Stimulated activated effector memory CD8-positive, alpha-beta T cell treated with anti-CD3 and anti-CD28 coated beads, Interleukin-12 subunit alpha, Interleukin-12 subunit beta, amount 100 ng/mL, for 72 hours (primary cell): Measurements from ENCODE around the gene ILRUN.
A peak's percentile ranks its signal among the peaks of the same experiment; 100 is the strongest.
"Not testable (repeated sequence)": the region's sequence is repeated elsewhere in the genome, so short reads cannot be mapped to it uniquely, and the experiment has no call there.

Experiments
- ATAC-seq: fragments of 150-1000 bp; cut with Tn5 transposase; 2 replicates; pipeline ENCODE4 v1.10.0; 2021
- DNase-seq, 2 donors: peaks; one replicate each; pipeline ENCODE4 v3.0.0; 2021 to 2022; ENCODE audit warnings: low spot score in 2 of 2
- H3K27ac Mint-ChIP-seq: one replicate; pipeline ENCODE4 v1.8.0; 2022; ENCODE audit warnings: mild to moderate bottlenecking, mixed read lengths
- H3K36me3 Mint-ChIP-seq: one replicate; pipeline ENCODE4 v1.8.0; 2022; ENCODE audit warnings: mild to moderate bottlenecking, mixed read lengths
- H3K4me1 Mint-ChIP-seq: one replicate; pipeline ENCODE4 v1.8.0; 2022; ENCODE audit warnings: mixed read lengths
- H3K4me3 Mint-ChIP-seq: one replicate; pipeline ENCODE4 v1.8.0; 2022; ENCODE audit warnings: mild to moderate bottlenecking, mixed read lengths
- H3K9me3 Mint-ChIP-seq: one replicate; pipeline ENCODE4 v1.8.0; 2022; ENCODE audit warnings: mixed read lengths

The ILRUN gene

DNA sequence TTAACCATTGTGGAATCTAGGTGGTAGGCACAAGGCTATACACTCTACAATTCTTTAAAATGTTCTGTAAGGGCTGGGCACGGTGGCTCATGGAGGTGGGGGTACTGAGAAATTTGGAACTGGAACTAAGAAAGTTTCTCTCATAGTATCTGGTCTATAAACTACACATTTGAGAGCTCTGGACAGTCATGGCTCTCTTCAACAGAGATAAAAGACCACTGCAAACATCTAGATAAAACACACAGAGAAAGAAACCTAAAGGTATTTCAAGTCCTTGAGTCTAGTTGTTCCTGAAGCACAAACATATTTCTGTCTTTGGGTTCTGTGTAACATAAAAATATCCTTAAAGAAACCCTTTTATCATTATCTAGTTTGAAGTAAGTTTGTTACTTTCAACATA, 35.2 kb downstream of the ILRUN start:
- DNase-seq, result no peak
- Mint-ChIP-seq H3K9me3 (no peaks in the 10 kb centered on the region), H3K4me3 (no peak overlapping the region), H3K4me1 (peaks cover 35% of the 10 kb centered on the region), H3K27ac (no peak overlapping the region), H3K36me3 (peaks cover 11% of the 10 kb centered on the region)
- ATAC-seq, result no peak

DNA sequence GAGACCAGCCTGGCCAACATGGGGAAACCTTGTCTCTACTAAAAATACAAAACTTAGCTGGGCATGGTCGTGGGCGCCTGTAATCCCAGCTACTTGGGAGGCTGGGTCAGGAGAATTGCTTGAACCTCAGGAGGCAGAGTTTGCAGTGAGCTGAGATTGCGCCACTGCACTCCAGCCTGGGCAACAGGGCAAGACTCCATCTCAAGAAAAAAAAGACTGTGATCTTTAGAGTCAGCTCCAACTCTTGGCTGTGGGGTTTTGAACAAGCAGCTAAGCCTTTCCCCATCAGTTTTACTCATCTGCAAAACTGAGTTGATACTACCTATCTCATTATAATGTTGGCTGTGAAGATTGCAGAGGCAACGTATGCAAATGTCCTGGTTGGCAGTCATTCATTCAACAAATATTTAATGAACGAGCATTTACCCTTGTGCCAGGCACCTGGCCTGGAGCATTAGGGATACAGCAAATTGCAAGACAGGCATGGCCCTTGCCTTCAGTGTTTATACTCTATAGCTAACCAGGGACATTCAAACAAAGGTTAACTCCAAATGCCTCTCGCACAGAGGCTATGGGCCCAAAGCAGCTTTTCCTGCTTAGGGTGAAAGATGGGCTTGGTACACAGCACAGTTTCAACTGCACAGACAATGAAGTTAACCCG, 37.8 kb downstream of the ILRUN start:
- ATAC-seq (no peak), DNase-seq (no peak)
- Mint-ChIP-seq H3K4me1 (peaks cover 24% of the 10 kb centered on the region), H3K4me3 (no peak overlapping the region), H3K9me3 (no peaks in the 10 kb centered on the region), H3K27ac (no peak overlapping the region), H3K36me3 (peaks cover 11% of the 10 kb centered on the region)

DNA sequence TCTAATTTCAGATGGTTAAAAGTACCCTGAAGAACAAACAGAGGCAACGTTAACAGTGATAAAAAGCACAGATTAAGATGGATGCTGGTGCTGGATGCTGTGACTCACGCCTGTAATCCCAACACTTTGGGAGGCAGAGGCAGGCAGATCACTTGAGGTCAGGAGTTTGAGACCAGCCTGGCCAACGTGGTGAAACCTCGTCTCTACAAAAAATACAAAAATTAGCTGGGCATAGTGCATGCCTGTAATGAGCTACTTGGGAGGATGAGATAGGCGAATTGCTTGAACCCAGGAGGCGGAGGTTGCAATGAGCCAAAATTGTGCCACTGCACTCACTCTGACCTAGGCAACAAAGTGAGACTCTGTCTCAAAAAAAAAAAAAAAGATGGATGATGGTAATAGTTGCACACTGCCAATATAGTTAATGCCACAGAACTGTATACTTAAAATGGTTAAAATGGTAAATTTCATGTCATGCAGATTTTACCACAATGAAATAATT, 38.5 kb downstream of the ILRUN start:
- DNase-seq, H3K9me3 Mint-ChIP-seq, ATAC-seq: not testable (repeated sequence)
- peak overlapping the region; percentile 66 for H3K4me3 Mint-ChIP-seq
- peak overlapping the region; percentile 95 for H3K27ac Mint-ChIP-seq
- peaks cover 21% of the 10 kb centered on the region for H3K4me1 Mint-ChIP-seq
- H3K36me3 Mint-ChIP-seq, result peaks cover 18% of the 10 kb centered on the region

DNA sequence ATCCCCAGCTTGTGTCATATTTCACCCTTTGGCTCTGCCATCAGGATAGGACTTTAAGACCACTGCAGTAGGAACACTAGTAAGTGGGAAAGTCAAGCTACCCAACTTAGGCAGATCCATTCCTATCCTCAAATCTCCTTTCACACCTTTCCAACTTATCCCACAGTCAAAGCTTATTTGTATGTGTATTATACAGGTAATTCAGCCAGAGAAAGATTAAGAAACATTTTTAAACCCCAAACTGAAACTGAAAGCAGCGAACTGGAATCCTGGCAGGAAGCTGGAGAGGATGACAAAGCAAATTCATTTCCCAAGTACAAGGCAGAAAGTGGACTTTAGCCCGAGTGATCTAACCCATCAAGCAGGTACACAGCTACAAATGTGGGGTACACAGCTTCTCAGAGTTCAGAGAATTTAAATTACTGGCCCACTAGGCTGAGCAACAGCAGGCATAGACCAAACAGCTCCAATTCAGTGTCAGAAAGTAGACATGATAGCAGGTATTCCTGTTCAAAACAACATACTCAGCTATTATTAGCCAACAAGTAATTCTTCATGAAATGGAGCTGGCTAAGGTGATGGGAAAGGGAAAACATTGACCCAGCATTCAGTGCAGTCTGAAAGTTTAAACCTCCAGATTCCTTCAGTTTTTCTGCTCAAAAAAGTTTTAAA, 39.1 kb downstream of the ILRUN start:
- H3K9me3 Mint-ChIP-seq, result no peaks in the 10 kb centered on the region
- H3K27ac Mint-ChIP-seq, result peak overlapping the region; percentile 95
- peak overlapping the region; percentile 66 for H3K4me3 Mint-ChIP-seq
- H3K36me3 Mint-ChIP-seq, result peaks cover 24% of the 10 kb centered on the region
- no peak for ATAC-seq
- DNase-seq, result no peak
- H3K4me1 Mint-ChIP-seq, result peaks cover 21% of the 10 kb centered on the region

DNA sequence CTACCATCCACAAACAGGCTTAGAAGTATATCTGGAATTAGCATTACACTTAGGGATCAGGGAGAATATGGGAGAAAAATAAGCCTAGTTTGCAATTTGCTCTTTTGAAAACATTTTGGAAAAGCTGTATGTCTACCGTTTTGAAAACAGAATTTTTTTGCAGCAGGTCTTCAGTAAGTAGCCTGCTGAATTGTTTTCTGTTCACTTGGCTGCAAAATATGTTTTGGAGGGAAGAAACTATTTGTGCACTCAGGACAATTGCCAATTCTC, 39.6 kb downstream of the ILRUN start:
- no peak for DNase-seq
- Mint-ChIP-seq H3K4me3 (peak overlapping the region; percentile 66), H3K9me3 (no peaks in the 10 kb centered on the region), H3K4me1 (peaks cover 21% of the 10 kb centered on the region), H3K27ac (peak overlapping the region; percentile 95), H3K36me3 (peaks cover 27% of the 10 kb centered on the region)
- no peak for ATAC-seq

DNA sequence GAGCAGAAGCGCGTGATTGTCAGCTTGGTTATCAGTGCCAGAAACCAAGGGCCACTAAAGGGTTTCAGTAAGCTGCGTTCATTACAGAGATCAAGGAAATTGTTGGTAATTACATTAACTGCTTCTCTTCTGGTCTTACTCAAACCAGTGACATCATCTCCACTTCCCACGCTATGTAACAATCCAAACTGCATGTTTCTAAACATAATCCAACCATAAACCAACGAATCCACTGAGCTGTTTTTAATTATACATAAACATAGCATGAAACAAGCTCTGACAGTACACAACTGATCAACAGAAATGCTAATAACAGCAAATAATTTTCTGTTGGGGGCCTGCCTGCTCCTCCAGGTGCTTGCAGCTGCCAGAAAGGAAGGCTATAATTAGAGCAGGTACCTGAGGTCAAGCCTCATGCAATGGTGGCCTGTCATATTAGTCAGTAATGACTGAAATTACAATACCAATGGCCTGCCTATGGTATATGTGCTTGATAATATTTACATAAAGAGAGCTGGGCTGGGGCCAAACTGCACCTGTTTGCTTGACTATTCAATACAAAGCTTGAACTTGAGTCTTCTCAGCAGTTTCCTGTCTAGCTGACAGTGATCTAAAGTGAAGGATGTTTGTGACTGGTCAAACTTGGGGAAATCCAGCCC, 40.1 kb downstream of the ILRUN start:
- Mint-ChIP-seq H3K36me3 (peaks cover 27% of the 10 kb centered on the region), H3K9me3 (no peaks in the 10 kb centered on the region), H3K4me1 (peaks cover 21% of the 10 kb centered on the region), H3K27ac (peak overlapping the region; percentile 95), H3K4me3 (peak overlapping the region; percentile 66)
- ATAC-seq (peak; percentile 95), DNase-seq (peak in 1 of 2 donors; percentile 75)

DNA sequence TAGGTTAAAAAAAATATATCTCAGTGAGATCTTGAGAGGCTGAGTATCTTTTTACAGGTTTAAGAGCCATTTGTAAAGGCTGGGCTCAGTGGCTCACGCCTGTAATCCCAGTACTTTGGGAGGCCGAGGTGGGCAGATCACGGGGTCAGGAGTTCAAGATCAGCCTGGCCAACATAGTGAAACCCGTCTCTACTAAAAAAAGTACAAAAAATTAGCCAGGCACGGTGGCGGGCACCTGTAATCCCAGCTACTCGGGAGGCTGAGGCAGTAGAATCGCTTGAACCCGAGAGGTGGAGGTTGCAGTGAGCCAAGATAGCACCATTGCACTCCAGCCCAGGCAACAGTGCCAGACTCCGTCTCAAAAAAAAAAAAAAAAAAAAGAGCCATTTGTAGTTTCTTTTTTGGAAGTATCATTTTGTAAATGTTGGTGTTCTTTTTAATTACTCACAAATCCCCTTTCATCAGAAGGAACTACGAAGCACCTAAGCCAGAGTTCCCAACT, 40.6 kb downstream of the ILRUN start:
- peak; percentile 12 for ATAC-seq

DNA sequence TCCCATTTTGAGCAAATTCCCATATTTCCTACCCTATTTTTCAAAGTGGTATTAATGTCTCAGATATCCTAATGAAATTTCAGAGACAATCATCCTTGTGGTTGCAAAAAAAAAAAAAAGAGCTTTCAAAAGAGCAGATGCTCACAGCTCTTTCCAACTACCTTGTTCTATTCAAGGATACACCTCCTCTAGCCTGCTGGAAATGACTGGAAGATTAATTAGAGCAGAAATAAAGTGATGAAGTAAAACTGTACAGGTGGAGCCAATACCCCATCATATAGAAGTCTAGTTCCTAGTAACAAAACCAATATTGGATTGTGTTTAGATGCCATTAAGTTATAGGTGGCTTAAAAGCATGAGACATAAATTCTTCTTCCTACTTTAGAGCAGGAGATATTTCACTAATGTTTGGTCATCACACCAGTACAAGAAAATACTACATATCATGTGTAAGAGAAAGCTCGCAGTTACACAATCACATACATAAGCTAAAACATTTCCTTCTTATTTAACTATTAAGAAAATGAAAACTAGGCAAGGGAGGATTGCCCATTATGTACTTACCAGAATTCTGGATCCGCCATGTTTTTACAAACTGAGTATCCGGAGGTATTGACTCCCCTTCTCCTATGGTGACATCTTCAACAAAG, 42.4 kb downstream of the ILRUN start:
- no peak for ATAC-seq
- no peak for DNase-seq
- Mint-ChIP-seq H3K27ac (no peak overlapping the region), H3K36me3 (peaks cover 42% of the 10 kb centered on the region), H3K4me3 (no peak overlapping the region), H3K9me3 (no peaks in the 10 kb centered on the region), H3K4me1 (peaks cover 21% of the 10 kb centered on the region)

More for the DNA sequence above, 40.6 kb downstream of the ILRUN start:
- DNase-seq, result peak in 1 of 2 donors; percentile 58
- H3K4me1 Mint-ChIP-seq, result peaks cover 21% of the 10 kb centered on the region
- not testable (repeated sequence) for H3K9me3 Mint-ChIP-seq
- peak overlapping the region; percentile 66 for H3K4me3 Mint-ChIP-seq
- peaks cover 33% of the 10 kb centered on the region for H3K36me3 Mint-ChIP-seq
- H3K27ac Mint-ChIP-seq, result peak overlapping the region; percentile 95

DNA sequence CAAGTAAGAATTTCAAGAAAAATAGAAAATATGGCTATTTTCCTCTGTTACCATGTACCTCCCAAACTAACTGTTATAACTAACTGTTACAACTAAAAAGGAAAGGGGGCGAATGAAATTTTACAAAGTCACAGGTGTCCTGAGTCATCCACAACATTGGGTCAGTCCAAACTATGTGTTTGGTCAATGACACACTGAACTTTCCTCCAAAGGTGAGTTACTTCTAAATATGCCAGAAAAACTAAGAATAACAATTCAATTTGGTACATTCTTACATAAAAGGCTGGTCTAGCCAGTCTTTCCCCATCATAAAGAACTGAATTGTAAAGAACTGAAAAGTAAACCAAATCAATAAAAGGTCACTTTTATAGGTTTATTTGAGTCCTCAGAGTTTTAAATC, 44.3 kb downstream of the ILRUN start:
- Mint-ChIP-seq H3K9me3 (no peaks in the 10 kb centered on the region), H3K36me3 (peaks cover 45% of the 10 kb centered on the region), H3K4me1 (peaks cover 15% of the 10 kb centered on the region), H3K4me3 (no peak overlapping the region), H3K27ac (no peak overlapping the region)
- DNase-seq (no peak), ATAC-seq (no peak)

DNA sequence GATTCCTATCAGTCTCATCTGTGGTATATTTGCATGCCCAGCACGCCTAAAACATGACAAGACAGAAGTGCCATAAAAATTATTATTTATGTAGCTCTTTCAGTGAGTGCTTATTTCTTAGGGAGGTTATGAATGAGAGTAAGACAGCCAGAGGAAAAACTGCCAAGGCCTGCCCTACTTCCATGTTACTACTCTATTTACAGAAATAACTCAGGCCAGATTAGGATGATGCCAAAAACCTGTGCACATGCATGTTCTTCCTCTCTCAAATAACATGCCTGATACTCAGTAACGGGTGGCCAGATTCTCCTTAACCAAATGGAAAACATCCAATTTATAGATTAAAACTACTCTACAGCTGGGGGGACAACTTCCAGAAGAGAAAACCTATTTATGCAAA, 45.7 kb downstream of the ILRUN start:
- Mint-ChIP-seq H3K4me3 (no peak overlapping the region), H3K4me1 (peaks cover 15% of the 10 kb centered on the region), H3K9me3 (no peaks in the 10 kb centered on the region), H3K36me3 (peaks cover 57% of the 10 kb centered on the region), H3K27ac (no peak overlapping the region)
- ATAC-seq (no peak), DNase-seq (no peak)

DNA sequence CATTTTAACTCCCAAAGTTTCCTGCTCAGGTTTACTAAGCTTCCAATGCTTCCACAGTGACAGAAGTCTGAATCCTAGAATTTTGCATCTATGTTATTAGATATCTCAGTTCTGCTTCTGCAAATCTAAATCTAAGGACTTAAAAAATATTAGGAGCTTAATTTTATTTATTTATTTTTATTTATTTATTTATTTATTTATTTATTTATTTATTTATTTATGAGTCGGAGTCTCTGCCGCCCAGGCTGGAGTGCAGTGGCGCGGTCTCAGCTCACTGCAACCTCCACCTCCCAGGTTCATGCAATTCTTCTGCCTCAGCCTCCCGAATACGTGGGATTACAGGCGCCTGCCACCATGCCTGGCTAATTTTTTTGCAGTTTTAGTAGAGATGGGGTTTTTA, 46.3 kb downstream of the ILRUN start:
- not testable (repeated sequence) for H3K9me3 Mint-ChIP-seq
- H3K4me1 Mint-ChIP-seq, result peaks cover 17% of the 10 kb centered on the region

DNA sequence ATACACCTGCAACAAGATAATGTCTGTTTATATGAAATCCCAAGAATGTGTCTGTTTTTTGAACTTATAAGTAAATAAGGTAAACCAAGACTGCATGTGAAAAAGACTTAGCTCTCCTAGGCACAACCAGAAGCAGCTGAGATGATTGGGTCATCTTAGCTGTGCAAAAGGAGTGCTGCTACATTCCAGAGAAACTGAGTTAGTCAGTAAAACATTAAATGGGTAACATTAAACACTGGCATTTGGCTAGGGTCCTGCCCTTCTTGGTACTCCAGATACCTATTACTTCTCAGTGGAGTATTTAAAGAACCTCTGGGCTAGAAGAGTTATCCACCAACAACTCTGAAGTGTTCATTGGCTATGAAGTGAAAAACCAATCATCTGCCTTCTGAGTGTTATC, 47.8 kb downstream of the ILRUN start:
- Mint-ChIP-seq H3K4me1 (peaks cover 17% of the 10 kb centered on the region), H3K9me3 (no peaks in the 10 kb centered on the region), H3K36me3 (peaks cover 62% of the 10 kb centered on the region), H3K27ac (no peak overlapping the region), H3K4me3 (no peak overlapping the region)
- no peak for DNase-seq
- ATAC-seq, result no peak

More for the DNA sequence above, 46.3 kb downstream of the ILRUN start:
- ATAC-seq, H3K4me3 Mint-ChIP-seq, H3K27ac Mint-ChIP-seq, DNase-seq: not testable (repeated sequence)
- peaks cover 60% of the 10 kb centered on the region for H3K36me3 Mint-ChIP-seq
